ENCODE data around the gene PPP6R2. TPM values are rescaled to one million over a fixed set of nuclear protein-coding genes. Genes with fewer than 3 reads are reported as not detected.

The PPP6R2 gene
- total RNA-seq, 4 donors from 2014 or later, result 65.7 to 103 (median 74.0) TPM

- TF ChIP-seq CTCF (IDR thresholded peaks at IDR 0.05) (no peak), POLR2A (IDR thresholded peaks at IDR 0.05) (no peak)
- 93 to 96% methylated on average over 18 to 19 of the region's 22 CpGs for WGBS, 2 donors
- Histone ChIP-seq H3K36me3 (peaks cover 83 to 91% of the 10 kb centered on the region in 2 donors), H3K9me3 (no peaks in the 10 kb centered on the region), H3K27me3 (no peaks in the 10 kb centered on the region), H3K27ac (no peak overlapping the region), H3K4me3 (replicated peaks in 1 of 3) (no peak overlapping the region), H3K4me1 (peaks cover 18 to 24% of the 10 kb centered on the region in 2 donors)
- DNase-seq, result no peak
- intact Hi-C loops (cut with DNase I), result no loop called here
Observed at GRCh38 chr22:50459016-50459415, 115.9 kb downstream of the PPP6R2 start.

DNA sequence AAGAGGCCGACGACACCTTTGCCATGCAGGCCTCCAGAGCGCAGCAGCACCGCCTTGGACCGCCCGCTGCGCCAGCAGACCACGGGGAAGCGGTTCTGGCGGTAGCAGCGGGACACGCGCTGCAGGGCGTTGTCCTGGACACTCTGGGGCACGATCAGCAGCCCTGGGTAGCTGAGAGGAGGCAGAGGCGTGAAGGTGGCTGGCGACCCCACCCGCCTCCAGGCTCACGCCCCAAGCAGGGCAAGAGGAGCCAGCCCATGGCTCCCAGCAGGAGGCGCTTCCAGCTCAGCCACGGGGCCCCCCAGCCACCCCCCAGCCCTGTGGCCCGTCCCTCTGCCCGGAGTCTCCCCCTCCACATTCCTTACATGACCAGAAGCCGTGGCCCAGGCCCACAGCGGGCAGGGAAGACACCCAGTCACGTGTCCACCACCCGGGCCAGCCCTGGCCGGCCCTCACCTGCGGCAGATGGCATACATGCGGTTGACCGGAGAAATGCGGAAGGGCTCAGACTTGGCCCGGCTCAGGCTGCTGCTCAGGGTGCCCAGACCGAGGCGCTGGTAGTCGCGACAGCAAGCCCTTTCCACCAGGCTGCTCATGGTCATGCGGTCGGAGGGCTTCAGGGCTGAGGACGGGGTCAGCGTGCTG, 116.5 kb downstream of the PPP6R2 start:
- Histone ChIP-seq H3K4me1 (peaks cover 18 to 24% of the 10 kb centered on the region in 2 donors), H3K27ac (no peak overlapping the region), H3K4me3 (replicated peaks in 1 of 3) (no peak overlapping the region), H3K9me3 (no peaks in the 10 kb centered on the region), H3K27me3 (no peaks in the 10 kb centered on the region), H3K36me3 (peaks cover 83 to 91% of the 10 kb centered on the region in 2 donors)
- no peak for TF ChIP-seq CTCF (IDR thresholded peaks at IDR 0.05)
- no peak for TF ChIP-seq POLR2A (IDR thresholded peaks at IDR 0.05)
- intact Hi-C loops (cut with DNase I), result no loop called here
- WGBS, 2 donors, result 96 to 99% methylated on average over 12 to 35 of the region's 41 CpGs
- no peak for DNase-seq

GRCh38 chr22:50460938-50461337, 117.8 kb downstream of the PPP6R2 start:
- Histone ChIP-seq H3K9me3 (no peaks in the 10 kb centered on the region), H3K4me1 (peaks cover 14 to 18% of the 10 kb centered on the region in 2 donors), H3K4me3 (replicated peaks in 1 of 3) (no peak overlapping the region), H3K27me3 (no peaks in the 10 kb centered on the region), H3K36me3 (peaks cover 84 to 91% of the 10 kb centered on the region in 2 donors), H3K27ac (no peak overlapping the region)
- WGBS, 2 donors, result 94 to 95% methylated on average over 17 of the region's 17 CpGs
- intact Hi-C loops (cut with DNase I), result no loop called here
- no peak for DNase-seq
- TF ChIP-seq CTCF (IDR thresholded peaks at IDR 0.05), result no peak
- no peak for TF ChIP-seq POLR2A (IDR thresholded peaks at IDR 0.05)

DNA sequence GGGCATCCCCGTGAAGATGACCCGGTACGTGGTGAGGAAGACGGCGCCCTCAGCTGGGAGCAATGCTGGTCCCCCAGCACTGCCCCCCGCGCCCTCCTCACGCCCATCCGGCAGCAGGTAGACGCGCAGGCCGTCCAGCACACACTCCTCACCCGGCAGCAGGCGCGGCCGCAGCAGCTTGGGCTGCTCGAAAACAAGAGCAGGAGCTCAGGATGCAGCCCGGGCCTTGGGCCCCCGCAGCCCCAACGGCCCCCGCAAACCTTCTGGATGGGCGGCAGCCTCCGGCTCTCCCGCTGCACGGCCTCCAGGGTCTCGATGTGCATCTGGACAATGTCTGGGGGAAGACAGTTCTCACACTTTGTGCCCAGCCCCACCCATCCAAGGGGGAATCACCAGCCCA, 118.4 kb downstream of the PPP6R2 start:
- WGBS, 2 donors, result 92 to 95% methylated on average over 5 to 7 of the region's 26 CpGs
- no peak for DNase-seq
- Histone ChIP-seq H3K27ac (no peak overlapping the region), H3K4me1 (peaks cover 10 to 13% of the 10 kb centered on the region in 2 donors), H3K27me3 (no peaks in the 10 kb centered on the region), H3K36me3 (peaks cover 90 to 95% of the 10 kb centered on the region in 2 donors), H3K9me3 (no peaks in the 10 kb centered on the region), H3K4me3 (replicated peaks in 1 of 3) (no peak overlapping the region)
- no peak for TF ChIP-seq POLR2A (IDR thresholded peaks at IDR 0.05)
- TF ChIP-seq CTCF (IDR thresholded peaks at IDR 0.05), result no peak
- intact Hi-C loops (cut with DNase I), result no loop called here

- no peak overlapping the region for H3K4me3 ChIP-seq (replicated peaks in 1 of 3)
- H3K4me1 ChIP-seq, result peaks cover 6 to 8% of the 10 kb centered on the region in 2 donors
- 94 to 97% methylated on average over 9 to 24 of the region's 30 CpGs for WGBS, 2 donors
- no peaks in the 10 kb centered on the region for H3K9me3 ChIP-seq
- no peak overlapping the region for H3K27ac ChIP-seq
- H3K27me3 ChIP-seq, result no peaks in the 10 kb centered on the region
- TF ChIP-seq CTCF (IDR thresholded peaks at IDR 0.05) (no peak), POLR2A (IDR thresholded peaks at IDR 0.05) (no peak)
- no peak for DNase-seq
- intact Hi-C loops (cut with DNase I), result no loop called here
- H3K36me3 ChIP-seq, result peaks cover 95 to 99% of the 10 kb centered on the region in 2 donors
Observed at GRCh38 chr22:50461979-50462540, 118.9 kb downstream of the PPP6R2 start.

Measured in thyroid gland (tissue), 4 donors.